NOMO-1 (cell line): ENCODE data around the gene CDK18.
A peak's percentile ranks its signal among the peaks of the same experiment; 100 is the strongest.
"Not testable (repeated sequence)": the region's sequence is repeated elsewhere in the genome, so short reads cannot be mapped to it uniquely, and the experiment has no call there.

Experiments used
- DNase-seq, 2 experiments: peaks; one replicate each; lab custom pipeline; 2025; ENCODE audit not compliant: unreplicated experiment in 2 of 2; lab: John Stamatoyannopoulos, UW

The CDK18 gene

DNA sequence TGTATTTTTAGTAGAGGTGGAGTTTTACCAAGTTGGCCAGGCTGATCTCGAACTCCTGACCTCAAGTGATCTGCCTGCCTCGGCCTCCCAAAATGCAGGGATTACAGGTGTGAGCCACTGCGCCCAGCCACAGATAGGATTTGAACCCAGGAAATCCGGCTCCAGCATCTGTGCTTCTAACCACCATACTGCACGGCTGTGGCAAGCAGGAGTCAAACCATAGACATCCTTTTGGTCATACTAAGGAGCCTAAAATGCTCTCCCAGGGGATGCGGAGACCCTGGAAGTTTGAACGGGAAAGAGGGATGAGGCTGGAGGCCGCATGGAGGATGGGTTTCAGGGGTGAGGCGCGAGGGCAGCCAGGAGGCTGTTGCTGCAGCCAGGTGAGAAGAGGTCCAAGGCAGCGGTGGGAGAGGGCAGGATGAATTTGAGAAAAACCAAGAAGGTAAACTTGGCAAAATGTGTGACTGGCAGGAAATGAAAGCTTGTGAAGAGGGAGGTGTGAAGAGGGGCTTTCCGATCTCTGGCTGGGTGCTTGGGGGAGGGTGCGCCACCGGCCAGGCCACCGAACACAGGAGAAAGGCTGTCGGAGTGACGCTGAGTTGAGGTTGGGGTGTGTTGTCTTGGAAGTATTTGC is 24.0 kb upstream of the CDK18 start:
- no peak for DNase-seq

DNA sequence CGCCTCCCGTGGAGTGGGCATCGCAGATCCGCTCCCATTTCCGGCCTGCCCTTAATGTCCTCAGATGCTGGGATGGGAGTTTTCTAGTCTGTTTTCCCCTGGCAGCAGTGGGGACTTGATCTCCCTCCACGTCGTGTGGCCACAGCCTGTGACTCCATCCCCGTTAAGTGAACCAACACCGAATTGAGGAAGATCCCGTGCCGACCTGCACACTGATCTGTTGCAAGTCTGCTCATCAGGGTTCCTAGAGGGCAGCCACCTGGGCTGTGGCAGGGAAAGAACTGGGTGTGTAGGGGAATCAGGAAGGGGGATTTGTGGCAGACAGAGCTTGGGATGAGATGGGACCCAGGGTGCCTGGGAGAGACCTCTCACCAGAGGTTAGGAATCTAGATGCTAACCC is 23.3 kb upstream of the CDK18 start:
- DNase-seq = no peak

DNA sequence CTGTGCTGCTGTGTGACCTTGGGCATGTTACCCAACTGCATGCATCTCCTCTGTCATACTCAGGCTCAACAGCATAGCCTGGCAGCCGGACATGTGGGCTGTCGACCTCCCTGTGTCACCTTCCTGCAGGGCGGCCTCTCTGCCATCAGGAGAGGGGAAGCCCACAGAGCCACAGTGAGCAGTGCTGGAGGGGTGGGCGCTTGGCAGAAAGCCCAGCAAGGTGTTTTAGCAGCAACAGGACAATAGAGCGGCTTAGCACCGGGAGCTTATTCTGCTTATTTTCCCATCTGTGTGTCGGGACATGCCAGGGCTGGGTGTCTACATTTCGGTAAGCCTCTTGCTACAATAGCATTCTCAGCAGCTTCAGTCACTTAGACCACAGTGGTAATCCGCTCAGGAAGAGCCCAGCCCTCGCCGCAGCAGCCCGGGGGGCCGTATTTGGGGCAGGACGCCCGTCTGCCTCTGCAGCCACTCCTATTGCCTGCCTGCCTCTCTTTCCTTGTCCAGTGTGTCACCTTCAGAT is 22.8 kb upstream of the CDK18 start:
- DNase-seq = no peak

DNA sequence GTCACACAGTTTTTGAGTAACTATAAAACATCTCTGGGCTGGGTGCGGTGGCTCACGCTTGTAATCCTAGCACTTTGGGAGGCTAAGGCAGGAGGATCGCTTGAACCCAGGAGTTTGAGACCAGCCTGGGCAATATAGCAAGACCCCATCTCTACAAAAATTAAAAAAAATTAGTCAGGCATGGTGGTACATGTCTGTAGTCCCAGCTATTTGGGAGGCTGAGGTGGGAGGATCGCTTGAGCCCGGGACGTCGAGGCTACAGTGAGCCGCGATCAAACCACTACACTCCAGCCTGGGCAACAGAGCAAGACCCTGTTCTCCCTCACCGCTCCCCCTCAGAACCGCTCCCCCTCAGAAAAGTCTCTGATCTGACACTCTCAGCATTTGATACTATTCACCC is 21.9 kb upstream of the CDK18 start:
- DNase-seq = not testable (repeated sequence)

DNA sequence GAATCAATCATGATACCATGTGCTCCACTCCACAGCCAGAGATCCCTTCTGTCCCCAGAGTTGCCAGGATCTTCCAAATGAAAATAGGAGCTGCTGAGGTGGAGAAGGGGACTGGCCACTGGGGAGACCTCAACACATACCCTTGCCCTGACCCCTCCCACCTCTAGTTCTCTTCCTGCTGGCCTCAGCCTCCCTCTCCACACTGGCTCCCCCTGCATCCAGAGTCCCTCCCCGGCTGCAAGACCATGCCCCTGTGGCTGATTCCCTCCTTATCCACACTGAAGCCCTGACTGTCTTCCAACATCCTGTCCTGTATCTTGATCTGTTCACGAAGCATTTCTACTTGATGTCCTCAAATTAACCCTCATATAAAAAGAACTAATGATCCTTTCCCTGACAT is 21.1 kb upstream of the CDK18 start:
- DNase-seq = no peak

DNA sequence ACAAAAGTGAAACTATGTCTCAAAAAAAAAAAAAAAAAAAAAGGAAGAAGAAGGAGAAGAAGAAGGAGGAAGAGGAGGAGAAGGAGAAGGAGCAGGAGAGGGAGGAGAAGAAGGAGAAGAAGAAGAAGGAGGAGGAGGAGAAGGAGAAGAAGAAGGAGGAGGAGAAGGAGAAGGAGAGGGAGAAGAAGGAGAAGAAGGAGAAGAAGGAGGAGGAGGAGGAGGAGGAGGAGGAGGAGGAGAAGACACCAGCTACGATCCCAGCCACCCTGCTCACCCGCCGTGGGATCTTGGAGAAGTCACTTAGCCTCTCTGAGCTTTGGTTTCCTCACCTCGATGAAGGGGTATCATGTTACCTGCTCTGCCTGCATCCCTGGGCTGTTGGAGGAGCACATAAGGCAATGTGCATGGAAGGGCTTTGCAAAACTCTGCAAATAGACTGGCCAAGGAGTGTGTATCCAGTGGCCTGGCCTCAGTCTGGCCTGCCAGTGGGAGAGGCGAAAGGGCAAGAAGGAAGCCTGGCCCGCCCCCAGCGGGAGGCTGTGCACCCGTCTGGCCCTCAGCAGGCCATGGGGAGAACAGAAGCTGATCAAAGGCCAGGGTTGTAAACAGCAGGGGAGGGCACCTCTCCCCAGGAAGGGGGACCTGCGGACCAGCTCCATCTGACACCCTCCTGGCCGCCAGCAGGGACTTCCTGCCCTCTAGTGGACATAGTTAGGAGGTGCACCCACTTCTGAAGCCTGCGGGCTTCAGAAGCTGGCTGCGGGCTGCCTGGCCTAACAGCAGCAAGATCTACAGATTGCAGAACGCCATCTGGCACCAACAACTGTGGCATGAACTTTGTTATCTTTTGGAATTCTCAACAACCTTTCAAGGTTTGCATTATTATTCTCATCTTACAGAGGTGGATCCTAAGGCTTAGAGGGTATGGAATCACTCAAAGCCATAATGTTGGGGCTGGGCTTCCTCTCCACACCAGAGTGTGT is 19.2 kb upstream of the CDK18 start:
- peak; percentile 57 to 58 for DNase-seq

DNA sequence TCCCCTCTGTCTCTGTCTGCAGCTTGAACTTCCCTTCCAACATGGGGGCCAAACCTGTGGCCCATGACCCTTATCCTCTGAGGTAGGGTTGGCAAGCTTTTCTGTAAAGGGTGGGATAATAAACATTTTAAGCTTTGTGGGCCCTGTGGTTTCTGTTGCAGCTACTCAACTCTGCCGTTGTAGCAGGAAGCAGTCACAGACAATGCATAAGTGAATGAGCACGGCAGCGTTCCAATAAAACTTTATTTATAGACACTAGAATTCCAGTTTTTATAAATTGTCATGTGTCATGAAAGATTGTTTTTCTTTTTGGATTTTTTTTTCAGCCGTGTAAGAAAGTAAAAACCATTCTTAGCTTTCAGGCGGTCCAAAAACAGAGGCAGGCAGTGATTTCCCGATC is 18.2 kb upstream of the CDK18 start:
- no peak for DNase-seq

DNA sequence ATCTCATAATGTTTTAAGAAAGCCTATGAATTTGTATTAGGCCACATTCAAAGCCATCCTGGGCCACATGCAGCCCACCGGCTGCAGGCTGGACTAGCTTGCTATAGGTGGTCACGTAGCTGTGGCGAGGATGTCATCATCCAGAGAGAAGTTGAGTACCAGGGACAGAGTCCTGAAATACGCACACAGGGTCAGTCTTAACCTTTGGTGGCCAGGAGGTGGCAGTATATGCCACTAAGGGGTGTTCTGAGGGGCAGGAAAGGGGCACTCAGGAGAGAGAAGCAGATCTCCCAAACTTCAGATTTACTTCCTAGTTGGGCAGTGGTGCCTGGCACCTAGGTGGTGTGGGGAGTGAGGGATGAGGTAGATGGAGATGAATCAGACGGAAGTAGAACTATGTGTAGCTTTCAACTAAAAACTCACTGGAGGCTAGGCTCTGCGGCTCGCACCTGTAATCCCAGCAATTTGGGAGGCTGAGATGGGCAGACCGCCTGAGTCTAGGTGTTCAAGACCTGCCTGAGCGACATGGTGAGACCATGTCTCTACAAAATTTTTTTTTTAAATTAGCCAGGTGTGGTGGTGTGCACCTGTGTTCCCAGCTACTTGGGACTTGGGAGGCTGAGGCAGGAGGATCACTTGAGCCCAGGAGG is 16.3 kb upstream of the CDK18 start:
- peak; percentile 50 to 76 for DNase-seq

DNA sequence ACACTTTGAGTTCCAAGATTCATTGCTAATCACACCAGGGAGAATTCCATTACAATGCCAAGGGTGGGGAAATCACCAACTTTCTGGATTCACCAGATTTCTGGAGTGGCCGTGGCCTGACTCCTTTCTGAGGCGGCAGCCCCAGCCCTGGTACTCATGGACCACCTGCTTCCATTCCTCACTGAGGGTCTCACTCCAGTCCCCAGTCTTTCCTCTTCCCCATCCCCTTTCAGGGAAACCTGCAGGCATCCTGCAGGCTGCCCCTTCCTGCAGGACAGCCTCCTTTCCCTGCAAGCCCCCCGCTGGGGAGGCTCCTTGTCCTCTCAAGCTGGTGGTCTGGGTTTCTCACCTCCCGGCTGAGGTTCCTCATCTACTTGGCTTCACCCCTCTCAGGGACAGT is 12.7 kb upstream of the CDK18 start:
- DNase-seq = no peak

DNA sequence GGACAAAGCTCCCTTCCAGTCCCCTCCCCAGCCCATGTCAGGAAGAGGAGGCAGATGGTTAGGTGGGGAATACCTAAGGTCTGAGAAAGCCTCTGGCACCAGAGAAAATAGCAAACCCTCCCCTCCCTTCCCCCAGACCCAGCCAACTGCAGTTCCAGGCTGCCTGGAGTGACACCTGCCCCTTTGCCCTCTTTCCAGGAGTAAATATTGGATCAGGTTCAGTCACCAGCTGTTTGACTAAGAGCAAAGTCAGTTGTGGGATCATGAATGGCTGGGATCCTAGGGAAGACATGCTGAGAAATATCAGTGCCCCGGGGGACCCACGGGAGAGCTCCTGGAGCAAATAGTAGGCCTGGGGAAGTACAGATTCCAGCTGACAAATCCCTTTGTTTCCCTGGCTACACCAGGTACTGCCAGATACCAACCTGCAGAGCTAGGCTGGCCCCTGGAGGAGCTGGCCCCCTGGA is 12.2 kb upstream of the CDK18 start:
- no peak for DNase-seq

DNA sequence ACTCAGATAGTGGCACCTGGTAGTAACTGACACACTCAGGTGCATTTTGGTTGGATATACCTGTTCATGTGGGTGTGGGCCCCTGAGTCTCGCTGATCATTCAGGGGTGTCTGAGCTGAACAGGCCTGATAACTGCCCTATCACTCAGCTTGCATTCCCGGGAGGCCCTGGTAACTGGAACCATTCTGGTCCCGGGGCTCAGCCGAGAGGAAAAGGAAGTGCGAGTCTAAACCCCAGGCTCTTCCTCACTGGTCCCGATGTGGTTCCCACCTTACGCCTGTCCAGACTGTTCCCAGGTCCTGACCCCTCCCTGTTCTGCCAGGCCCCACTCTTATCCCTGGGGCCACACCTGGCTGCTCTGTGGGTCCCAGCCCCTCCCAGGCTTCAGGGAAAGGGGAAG is 11.7 kb upstream of the CDK18 start:
- DNase-seq = no peak

DNA sequence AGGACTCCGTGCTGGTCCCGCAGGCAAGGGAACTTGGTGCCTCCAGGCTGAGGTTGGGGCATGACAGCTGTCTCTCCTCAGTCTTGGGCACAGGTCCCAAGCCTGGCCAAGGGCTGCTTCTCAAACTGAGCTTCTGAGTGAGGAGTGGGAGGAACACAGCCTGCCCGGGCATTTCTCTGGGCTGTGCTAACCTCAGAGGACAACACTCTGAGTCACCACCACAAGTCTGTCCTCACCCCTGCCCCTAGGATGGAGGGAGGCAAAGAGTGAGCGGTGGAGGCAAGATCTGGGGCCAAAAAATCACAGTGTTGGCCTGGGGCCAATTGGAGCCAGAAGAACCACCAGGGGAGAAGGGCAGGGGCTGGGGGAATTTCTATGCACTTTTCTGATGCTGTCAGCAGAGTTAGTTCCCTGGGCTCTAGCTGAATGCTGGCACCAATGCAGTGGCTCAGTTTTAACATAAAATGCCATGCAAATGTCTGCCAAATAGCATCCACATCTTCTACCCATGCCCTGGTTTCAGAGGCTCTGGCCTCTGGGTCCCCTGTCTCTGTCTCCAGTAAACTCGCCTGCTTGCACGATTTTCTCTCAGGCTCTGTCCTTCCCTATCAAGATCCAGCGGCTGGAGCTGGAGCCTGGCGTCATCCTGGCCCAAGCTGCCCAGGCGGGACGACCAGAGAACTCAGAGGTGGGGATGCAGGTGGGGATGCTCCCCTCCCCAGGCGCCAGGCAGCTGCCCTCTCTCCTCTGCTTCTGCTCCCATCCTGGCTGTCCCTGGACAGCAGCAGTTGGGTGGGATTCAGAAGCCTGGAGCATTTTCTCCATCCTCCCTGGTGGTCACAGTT is 11.0 kb upstream of the CDK18 start:
- peak in 1 of 2 experiments; percentile 23 for DNase-seq

DNA sequence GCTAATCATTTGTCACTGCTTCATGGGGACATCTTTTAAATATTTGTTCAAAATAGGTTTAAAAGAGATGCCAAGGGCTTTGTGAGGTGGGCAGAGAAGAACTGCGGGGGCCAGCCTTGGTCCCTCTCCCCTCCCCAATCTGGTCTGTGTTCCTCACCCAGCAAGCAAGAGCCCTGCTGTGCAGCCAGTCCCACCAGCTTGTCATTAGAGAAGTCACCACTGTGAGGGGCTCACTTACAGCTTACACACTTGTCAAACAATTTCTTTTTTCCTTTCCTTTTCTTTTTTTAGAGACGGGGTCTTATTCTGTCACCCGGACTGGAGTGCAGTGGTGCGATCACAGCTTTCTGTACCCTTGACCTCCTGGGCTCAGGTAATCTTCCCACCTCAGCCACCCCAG is 10.4 kb upstream of the CDK18 start:
- no peak for DNase-seq

DNA sequence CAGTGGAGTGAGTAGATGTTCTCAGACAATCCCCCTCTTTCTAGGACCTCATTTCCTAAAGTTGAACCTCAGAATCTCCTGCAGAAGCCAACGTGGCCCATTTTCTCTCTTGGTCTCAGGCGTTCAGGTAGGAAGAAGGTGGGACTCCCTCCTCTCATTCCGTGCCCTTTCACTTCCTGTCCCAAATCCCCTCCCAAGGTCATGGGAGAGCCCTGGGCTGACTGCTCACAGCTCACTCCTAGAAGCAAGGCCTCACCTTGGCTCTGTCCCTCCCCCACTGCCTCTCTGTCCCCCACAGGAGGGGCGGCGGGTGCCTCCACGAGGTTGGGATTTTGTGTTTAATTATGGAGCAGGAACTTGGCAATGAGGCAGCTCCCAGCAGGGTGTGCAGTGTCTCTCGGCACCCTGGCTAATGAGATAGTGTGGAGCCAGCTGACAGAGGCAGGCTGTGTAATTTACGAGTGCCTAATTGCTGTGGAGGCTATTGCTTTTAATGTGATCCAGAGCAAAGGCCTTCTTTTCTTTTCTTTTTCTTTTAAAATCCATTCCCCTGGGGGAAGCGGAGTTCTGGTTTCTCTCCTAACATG is 9.1 kb upstream of the CDK18 start:
- no peak for DNase-seq

DNA sequence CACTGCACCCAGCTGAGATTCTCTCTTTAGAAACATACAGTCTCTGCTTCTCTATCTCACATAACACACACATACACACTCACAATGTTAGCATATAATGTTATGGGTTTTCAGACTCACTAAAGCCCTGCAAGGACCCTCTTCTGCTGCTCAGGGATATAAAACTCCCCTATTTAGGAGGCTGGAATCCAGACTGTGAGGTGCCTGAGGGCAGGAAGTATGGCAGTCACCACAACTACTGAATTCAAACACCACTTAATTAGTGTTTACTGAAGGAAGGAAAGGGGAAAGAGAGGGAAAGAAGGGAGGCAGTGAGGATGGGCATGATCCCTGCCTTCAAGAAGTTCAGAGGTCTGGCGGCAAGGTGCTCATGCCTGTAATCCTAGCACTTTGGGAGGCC is 7.8 kb upstream of the CDK18 start:
- DNase-seq = no peak

DNA sequence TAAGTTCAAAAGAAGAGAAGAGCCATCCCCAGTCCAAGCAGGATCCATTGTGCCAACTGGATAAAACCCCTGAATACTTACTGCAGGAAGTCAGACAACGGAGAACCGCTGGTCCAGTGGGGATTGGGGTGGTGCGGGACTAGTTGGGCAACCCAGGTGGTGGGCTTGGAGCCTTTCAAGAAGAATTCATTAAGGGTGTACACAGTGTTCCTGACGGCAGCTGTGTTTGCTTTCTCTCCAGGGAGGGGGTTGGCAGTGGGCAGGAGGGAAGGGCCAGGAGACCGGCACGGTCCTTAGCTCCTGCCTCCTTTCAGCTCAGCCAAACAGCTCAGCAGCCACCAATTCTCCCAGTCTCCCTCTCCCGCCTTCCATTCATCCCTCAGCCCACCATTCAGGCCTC is 7.1 kb upstream of the CDK18 start:
- DNase-seq = no peak

DNA sequence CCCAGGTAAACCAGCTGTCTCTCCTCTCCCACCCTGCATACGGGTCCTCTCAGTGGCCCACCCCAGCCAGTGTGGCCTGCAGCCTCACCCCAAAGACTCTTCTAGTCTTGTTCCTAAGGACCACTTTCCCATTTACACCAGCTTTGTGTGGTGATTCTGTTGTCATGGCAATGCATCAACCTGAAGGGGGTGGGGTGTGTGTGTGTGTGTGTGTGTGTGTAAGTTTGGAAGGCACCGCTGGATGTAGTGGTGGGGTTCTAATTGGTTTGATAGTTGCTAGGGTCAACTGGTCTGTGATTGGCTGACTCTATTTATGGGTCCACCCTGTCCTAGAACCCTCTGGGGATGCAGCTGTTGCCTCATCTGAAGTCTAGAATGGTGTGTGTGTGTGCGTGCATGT is 4.7 kb upstream of the CDK18 start:
- no peak for DNase-seq

DNA sequence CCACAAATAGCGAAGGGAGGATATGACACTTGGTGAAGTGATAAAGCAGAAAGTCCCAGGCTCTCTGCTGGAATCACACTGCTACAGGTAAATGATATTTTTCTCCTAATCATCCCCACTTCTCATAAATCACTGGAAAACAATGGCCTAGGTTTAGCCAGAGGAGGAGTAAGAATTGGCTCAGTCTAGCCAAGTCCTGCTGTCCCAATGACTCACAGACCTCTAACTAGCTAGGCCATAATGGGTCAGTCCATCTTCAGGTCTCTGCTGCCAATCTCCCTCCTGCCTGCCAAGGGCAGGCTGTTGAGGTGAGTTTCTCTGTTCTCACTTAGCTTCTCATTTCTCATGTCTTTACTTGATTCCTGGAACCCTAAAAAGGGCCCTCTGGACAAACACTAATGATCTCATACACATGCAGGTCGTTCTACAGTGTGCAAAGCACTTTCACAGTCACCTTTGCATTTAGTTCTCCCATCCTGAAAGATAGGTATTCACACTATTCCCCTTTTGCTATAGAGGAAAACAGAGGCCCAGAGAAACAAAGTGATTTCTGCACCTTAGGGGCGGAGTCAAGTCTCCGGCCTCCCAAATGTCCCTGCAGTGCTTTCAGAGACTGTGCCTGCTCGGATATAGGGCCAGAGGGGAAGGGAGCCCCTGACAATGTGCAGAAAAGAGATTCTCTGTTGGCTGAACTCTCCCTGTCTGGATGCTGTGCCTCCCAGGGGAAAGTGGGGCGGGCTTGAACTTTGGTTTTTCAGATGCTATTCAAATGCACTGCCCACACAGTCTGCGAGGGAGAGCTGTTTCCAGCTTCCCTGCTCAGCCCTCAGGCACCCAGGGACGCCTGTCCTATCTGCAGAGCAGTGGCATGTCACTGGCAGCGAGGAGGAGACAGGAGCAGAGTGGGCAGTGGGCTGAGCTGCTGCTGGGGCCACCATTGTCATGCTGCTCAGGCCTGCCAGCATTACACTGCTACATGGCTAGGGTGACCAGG is 3.9 kb upstream of the CDK18 start:
- no peak for DNase-seq
